K562 (cell line): Measurements from ENCODE around the gene PEX10.

ENCODE experiments used
- EZH2 ChIP-seq: IDR thresholded peaks from 2 replicates; pipeline ENCODE4 v1.6.1; 2012; ENCODE audit warnings: low read depth, mild to moderate bottlenecking, inconsistent platforms, low read length, borderline replicate concordance
- OTX1 ChIP-seq: fragments of 450-650 bp; formaldehyde crosslinking; IDR thresholded peaks from 2 replicates; pipeline ENCODE4 v1.4.0; 2022; ENCODE audit warnings: mild to moderate bottlenecking
- POLR2A ChIP-seq: fragments of 450-650 bp; conservative IDR thresholded peaks from 2 replicates; pipeline ENCODE4 v1.6.1; 2016
- YY1 ChIP-seq, 3 experiments: IDR thresholded peaks; 2 replicates each; pipeline ENCODE4 v1.6.1; 2011; ENCODE audit warnings: low read length in 2 of 3, mild to moderate bottlenecking in 2 of 3, moderate library complexity in 2 of 3, borderline replicate concordance in 1 of 3, control low read depth in 1 of 3, low read depth in 1 of 3; ENCODE audit not compliant: insufficient read depth in 3 of 3, insufficient replicate concordance in 2 of 3, control insufficient read depth in 1 of 3, insufficient read length in 1 of 3; ENCODE audit errors: extremely low read depth in 1 of 3
- ZZZ3 ChIP-seq: fragments of 450-650 bp; IDR thresholded peaks from 2 replicates; pipeline ENCODE4 v1.6.1; 2016; ENCODE audit warnings: antibody characterized with exemption, mild to moderate bottlenecking, moderate library complexity
- TF ChIP-seq, protein P1 (sequence below), 2 experiments: fragments of 450-650 bp; IDR thresholded peaks; 2 replicates each; pipeline ENCODE4 v1.6.1; 2016; ENCODE audit warnings: mild to moderate bottlenecking in 2 of 2, borderline replicate concordance in 1 of 2, low read depth in 1 of 2, moderate library complexity in 1 of 2
- TF ChIP-seq, protein P2 (sequence below), 3 experiments: IDR thresholded peaks in 2 of 3; conservative IDR thresholded peaks in 1 of 3; 2 replicates each; pipeline ENCODE4 v1.5.1; 2011 to 2012; ENCODE audit warnings: low read length in 3 of 3, mild to moderate bottlenecking in 3 of 3, control low read depth in 2 of 3, improper control_type of control experiment in 1 of 3, inconsistent platforms in 1 of 3, low read depth in 1 of 3, mixed read lengths in 1 of 3, moderate library complexity in 1 of 3; ENCODE audit not compliant: insufficient read depth in 2 of 3
- TF ChIP-seq, protein P3 (sequence below): sonication (generic); formaldehyde crosslinking; IDR thresholded peaks from 2 replicates; pipeline ENCODE4 v1.8.0; 2022; ENCODE audit warnings: mild to moderate bottlenecking, missing genetic modification reagents

DNA sequence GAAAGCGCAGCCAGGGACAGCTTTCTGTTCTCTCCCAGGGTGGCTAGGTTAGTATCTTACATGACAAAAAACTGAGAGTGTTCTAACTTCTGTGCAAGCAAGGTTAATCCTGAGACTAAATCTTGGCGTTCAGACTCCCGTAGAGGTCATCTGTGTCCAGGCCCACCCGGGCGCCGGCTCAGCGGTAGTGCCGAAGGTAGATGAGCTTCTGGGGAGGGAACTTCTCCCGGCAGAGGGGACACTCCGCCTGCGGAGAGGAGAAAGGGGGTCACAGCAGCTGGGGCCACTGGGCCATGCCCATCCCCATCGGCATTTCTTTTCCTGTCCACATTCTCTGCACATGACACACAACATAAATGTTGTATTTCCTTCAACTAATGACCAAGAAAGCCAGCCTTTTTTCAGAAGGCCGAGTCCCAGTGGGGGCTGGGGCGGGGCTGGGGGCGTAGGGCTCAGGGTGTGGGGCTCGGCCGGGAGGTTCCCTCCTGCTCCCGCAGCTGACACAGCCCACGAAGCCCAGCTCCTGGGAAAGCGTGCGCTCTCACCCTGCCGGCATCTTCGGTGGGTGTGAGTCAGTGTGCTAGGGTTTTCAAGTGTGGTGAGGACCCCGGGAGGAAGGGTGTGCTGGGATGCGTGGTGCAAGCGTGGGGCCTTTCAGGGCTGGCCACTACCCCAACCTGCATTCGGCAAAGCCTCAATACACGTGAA is 6.6 kb downstream of the PEX10 start:
- TF ChIP-seq POLR2A (0 out of 2 replicates have a peak, but pooled peaks have one; percentile 18), OTX1 (CRISPR knock-in tag) (no peak), YY1 (IDR thresholded peaks at IDR 0.05; ENCODE audit: borderline replicate concordance in 1 of 3, control insufficient read depth in 1 of 3, extremely low read depth in 1 of 3, insufficient read depth in 3 of 3, insufficient read length in 1 of 3, insufficient replicate concordance in 2 of 3, low read depth in 1 of 3, low read length in 2 of 3) (no peak), EZH2 (no peak), ZZZ3 (no peak)
- TF ChIP-seq, protein P1, sequence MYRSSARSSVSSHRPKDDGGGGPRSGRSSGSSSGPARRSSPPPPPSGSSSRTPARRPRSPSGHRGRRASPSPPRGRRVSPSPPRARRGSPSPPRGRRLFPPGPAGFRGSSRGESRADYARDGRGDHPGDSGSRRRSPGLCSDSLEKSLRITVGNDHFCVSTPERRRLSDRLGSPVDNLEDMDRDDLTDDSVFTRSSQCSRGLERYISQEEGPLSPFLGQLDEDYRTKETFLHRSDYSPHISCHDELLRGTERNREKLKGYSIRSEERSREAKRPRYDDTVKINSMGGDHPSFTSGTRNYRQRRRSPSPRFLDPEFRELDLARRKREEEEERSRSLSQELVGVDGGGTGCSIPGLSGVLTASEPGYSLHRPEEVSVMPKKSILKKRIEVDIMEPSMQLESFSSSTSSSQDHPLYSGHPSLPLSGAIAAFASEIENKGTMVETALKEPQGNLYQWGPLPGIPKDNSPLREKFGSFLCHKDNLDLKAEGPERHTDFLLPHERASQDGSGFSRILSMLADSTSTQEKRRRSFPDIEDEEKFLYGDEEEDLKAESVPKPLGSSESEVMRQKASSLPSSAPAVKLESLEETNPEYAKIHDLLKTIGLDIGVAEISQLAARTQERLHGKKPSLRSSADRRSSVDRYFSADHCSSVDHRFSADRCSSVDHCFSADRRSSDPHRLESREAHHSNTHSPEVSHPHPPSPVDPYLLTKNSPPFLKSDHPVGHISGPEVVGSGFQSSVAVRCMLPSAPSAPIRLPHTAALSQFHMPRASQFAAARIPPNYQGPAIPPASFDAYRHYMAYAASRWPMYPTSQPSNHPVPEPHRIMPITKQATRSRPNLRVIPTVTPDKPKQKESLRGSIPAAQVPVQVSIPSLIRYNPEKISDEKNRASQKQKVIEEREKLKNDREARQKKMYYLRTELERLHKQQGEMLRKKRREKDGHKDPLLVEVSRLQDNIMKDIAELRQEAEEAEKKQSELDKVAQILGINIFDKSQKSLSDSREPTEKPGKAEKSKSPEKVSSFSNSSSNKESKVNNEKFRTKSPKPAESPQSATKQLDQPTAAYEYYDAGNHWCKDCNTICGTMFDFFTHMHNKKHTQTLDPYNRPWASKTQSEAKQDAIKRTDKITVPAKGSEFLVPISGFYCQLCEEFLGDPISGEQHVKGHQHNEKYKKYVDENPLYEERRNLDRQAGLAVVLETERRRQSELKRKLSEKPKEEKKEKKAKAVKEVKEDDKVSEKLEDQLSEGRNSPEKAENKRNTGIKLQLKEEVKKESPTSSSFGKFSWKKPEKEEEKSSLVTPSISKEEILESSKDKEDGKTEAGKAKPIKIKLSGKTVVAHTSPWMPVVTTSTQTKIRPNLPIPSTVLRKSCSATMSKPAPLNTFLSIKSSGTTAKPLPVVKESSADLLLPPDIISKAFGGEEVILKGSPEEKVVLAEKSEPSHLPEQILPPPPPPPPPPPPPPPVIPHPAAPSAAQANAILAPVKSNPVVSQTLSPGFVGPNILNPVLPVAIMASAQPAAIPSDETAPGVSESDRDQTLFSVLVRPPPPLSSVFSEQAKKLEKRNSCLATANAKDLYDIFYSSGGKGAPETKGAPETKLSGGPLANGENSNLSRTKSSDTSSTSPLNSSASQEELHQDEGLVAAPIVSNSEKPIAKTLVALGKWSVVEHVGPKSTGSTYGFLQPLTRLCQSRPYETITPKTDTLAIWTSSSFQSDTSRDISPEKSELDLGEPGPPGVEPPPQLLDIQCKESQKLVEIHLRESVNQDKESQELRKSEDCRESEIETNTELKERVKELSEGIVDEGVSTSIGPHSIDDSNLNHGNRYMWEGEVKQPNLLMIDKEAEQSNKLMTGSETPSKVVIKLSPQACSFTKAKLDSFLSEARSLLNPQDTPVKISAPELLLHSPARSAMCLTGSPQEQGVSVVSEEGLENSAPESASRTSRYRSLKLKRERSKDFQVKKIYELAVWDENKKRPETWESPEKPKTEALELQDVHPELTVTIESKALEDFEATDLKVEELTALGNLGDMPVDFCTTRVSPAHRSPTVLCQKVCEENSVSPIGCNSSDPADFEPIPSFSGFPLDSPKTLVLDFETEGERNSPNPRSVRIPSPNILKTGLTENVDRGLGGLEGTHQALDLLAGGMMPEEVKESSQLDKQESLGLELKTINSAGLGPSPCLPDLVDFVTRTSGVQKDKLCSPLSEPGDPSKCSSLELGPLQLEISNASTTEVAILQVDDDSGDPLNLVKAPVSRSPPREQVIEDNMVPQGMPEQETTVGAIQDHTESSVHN (IDR thresholded peaks at IDR 0.05; ENCODE audit: borderline replicate concordance in 1 of 2, low read depth in 1 of 2): no peak
- TF ChIP-seq, protein P2, sequence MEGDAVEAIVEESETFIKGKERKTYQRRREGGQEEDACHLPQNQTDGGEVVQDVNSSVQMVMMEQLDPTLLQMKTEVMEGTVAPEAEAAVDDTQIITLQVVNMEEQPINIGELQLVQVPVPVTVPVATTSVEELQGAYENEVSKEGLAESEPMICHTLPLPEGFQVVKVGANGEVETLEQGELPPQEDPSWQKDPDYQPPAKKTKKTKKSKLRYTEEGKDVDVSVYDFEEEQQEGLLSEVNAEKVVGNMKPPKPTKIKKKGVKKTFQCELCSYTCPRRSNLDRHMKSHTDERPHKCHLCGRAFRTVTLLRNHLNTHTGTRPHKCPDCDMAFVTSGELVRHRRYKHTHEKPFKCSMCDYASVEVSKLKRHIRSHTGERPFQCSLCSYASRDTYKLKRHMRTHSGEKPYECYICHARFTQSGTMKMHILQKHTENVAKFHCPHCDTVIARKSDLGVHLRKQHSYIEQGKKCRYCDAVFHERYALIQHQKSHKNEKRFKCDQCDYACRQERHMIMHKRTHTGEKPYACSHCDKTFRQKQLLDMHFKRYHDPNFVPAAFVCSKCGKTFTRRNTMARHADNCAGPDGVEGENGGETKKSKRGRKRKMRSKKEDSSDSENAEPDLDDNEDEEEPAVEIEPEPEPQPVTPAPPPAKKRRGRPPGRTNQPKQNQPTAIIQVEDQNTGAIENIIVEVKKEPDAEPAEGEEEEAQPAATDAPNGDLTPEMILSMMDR (IDR thresholded peaks at IDR 0.05 in 2 of 3, conservative IDR thresholded peaks at IDR 0.05 in 1 of 3; ENCODE audit: insufficient read depth in 2 of 3, low read depth in 1 of 3, low read length in 3 of 3): no peak
- TF ChIP-seq, protein P3, sequence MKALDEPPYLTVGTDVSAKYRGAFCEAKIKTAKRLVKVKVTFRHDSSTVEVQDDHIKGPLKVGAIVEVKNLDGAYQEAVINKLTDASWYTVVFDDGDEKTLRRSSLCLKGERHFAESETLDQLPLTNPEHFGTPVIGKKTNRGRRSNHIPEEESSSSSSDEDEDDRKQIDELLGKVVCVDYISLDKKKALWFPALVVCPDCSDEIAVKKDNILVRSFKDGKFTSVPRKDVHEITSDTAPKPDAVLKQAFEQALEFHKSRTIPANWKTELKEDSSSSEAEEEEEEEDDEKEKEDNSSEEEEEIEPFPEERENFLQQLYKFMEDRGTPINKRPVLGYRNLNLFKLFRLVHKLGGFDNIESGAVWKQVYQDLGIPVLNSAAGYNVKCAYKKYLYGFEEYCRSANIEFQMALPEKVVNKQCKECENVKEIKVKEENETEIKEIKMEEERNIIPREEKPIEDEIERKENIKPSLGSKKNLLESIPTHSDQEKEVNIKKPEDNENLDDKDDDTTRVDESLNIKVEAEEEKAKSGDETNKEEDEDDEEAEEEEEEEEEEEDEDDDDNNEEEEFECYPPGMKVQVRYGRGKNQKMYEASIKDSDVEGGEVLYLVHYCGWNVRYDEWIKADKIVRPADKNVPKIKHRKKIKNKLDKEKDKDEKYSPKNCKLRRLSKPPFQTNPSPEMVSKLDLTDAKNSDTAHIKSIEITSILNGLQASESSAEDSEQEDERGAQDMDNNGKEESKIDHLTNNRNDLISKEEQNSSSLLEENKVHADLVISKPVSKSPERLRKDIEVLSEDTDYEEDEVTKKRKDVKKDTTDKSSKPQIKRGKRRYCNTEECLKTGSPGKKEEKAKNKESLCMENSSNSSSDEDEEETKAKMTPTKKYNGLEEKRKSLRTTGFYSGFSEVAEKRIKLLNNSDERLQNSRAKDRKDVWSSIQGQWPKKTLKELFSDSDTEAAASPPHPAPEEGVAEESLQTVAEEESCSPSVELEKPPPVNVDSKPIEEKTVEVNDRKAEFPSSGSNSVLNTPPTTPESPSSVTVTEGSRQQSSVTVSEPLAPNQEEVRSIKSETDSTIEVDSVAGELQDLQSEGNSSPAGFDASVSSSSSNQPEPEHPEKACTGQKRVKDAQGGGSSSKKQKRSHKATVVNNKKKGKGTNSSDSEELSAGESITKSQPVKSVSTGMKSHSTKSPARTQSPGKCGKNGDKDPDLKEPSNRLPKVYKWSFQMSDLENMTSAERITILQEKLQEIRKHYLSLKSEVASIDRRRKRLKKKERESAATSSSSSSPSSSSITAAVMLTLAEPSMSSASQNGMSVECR (CRISPR knock-in tag): no peak
